GM23338 (cell line): ENCODE data around the gene TPSB2. TPM values are rescaled to one million over a fixed set of nuclear protein-coding genes. Genes with fewer than 3 reads are reported as not detected.

Experiments used
- ATAC-seq: fragments of 200-7000 bp; cut with Tn5 transposase; 3 replicates; pipeline ENCODE4 v1.9.1; 2020
- DNase-seq: peaks from one replicate; pipeline ENCODE4 v3.0.0-alpha.2; 2015; ENCODE audit warnings: low spot score
- H2AFZ ChIP-seq: fragments of 200-600 bp; sonication (generic); 2 replicates; pipeline ENCODE4 v1.8.0; 2016; ENCODE audit warnings: antibody characterized with exemption, mild to moderate bottlenecking, moderate library complexity
- H3F3A ChIP-seq: fragments of 200-600 bp; sonication (generic); replicated peaks from 2 replicates; pipeline ENCODE4 v1.8.0; 2017; ENCODE audit warnings: antibody characterized with exemption, mixed run types, low read depth
- H3K27ac ChIP-seq: fragments of 200-600 bp; sonication (generic); 2 replicates; pipeline ENCODE4 v1.6.1; 2016; ENCODE audit warnings: low read depth
- H3K27me3 ChIP-seq: fragments of 200-600 bp; sonication (generic); 2 replicates; pipeline ENCODE4 v1.8.0; 2016; ENCODE audit warnings: mild to moderate bottlenecking, mixed run types, moderate library complexity; ENCODE audit not compliant: insufficient read depth
- H3K36me3 ChIP-seq: fragments of 200-600 bp; sonication (generic); 2 replicates; pipeline ENCODE4 v1.8.0; 2016; ENCODE audit warnings: mild to moderate bottlenecking; ENCODE audit not compliant: insufficient read depth
- H3K4me1 ChIP-seq: fragments of 200-600 bp; sonication (generic); 2 replicates; pipeline ENCODE4 v1.8.0; 2016; ENCODE audit warnings: mild to moderate bottlenecking, moderate library complexity; ENCODE audit not compliant: insufficient read depth
- H3K4me2 ChIP-seq: fragments of 200-600 bp; sonication (generic); 2 replicates; pipeline ENCODE4 v1.7.1; 2017; ENCODE audit warnings: mixed run types
- H3K4me3 ChIP-seq: fragments of 200-600 bp; sonication (generic); 2 replicates; pipeline ENCODE4 v1.6.1; 2016; ENCODE audit warnings: mixed run types
- H3K79me2 ChIP-seq: fragments of 200-600 bp; sonication (generic); replicated peaks from 2 replicates; pipeline ENCODE4 v1.8.0; 2017; ENCODE audit warnings: mild to moderate bottlenecking; ENCODE audit not compliant: insufficient read depth
- H3K9me2 ChIP-seq: fragments of 200-600 bp; sonication (generic); 2 replicates; pipeline ENCODE4 v1.8.0; 2017; ENCODE audit not compliant: insufficient read depth
- H4K20me1 ChIP-seq: fragments of 200-600 bp; sonication (generic); replicated peaks from 2 replicates; pipeline ENCODE4 v1.8.0; 2017; ENCODE audit warnings: mild to moderate bottlenecking; ENCODE audit not compliant: insufficient read depth
- H3K27ac Mint-ChIP-seq: 2 replicates; pipeline ENCODE4 v1.8.0; 2020; ENCODE audit warnings: inconsistent platforms, mild to moderate bottlenecking, moderate library complexity, mixed read lengths
- H3K27me3 Mint-ChIP-seq: 3 replicates; pipeline ENCODE4 v1.8.0; 2022; ENCODE audit warnings: low read depth, mild to moderate bottlenecking, moderate library complexity, mixed read lengths, inconsistent platforms; ENCODE audit not compliant: insufficient read depth, poor library complexity
- H3K36me3 Mint-ChIP-seq: 3 replicates; pipeline ENCODE4 v1.8.0; 2021; ENCODE audit warnings: low read depth, mild to moderate bottlenecking, inconsistent platforms, moderate library complexity, mixed read lengths
- H3K4me1 Mint-ChIP-seq: 3 replicates; pipeline ENCODE4 v1.8.0; 2020; ENCODE audit warnings: mild to moderate bottlenecking, inconsistent platforms, mixed read lengths
- H3K4me3 Mint-ChIP-seq: 3 replicates; pipeline ENCODE4 v1.8.0; 2021; ENCODE audit warnings: moderate library complexity, mild to moderate bottlenecking, inconsistent platforms, mixed read lengths
- H3K9me3 Mint-ChIP-seq: 3 replicates; pipeline ENCODE4 v1.8.0; 2020; ENCODE audit warnings: moderate library complexity, mild to moderate bottlenecking, inconsistent platforms, mixed read lengths
- CREB1 ChIP-seq: fragments of 250-450 bp; sonication (Bioruptor Pico); IDR thresholded peaks from 2 replicates; pipeline ENCODE4 v1.5.0; 2020; ENCODE audit warnings: low read depth, mild to moderate bottlenecking, moderate library complexity
- EZH2 ChIP-seq: fragments of 200-600 bp; sonication (generic); IDR thresholded peaks from one replicate; pipeline ENCODE4 v1.8.0; 2017; ENCODE audit warnings: antibody characterized with exemption, mild to moderate bottlenecking, low read depth; ENCODE audit not compliant: unreplicated experiment
- EZH2phosphoT487 ChIP-seq: fragments of 200-600 bp; sonication (generic); IDR thresholded peaks from one replicate; pipeline ENCODE4 v1.8.1; 2018; ENCODE audit warnings: antibody characterized with exemption; ENCODE audit not compliant: unreplicated experiment
- JUNB ChIP-seq: IDR thresholded peaks from one replicate; pipeline ENCODE4 v1.6.1; 2016; ENCODE audit warnings: antibody characterized with exemption; ENCODE audit not compliant: unreplicated experiment
- POLR2AphosphoS5 ChIP-seq: IDR thresholded peaks from 2 replicates; pipeline ENCODE4 v1.6.1; 2016; ENCODE audit warnings: antibody characterized with exemption, low read depth
- ZNF114 ChIP-seq: fragments of 250-450 bp; sonication (Bioruptor Pico); IDR thresholded peaks from 2 replicates; pipeline ENCODE4 v1.5.0; 2020; ENCODE audit warnings: mild to moderate bottlenecking, moderate library complexity
- ZNF331 ChIP-seq: fragments of 250-450 bp; sonication (Bioruptor Pico); IDR thresholded peaks from 2 replicates; pipeline ENCODE4 v1.5.0; 2020; ENCODE audit warnings: low read depth, mild to moderate bottlenecking, moderate library complexity
- polyA plus RNA-seq: library from polyadenylated mRNA; unstranded; fragments of >200 nt; fragmentation: Nextera tagmentation; extraction: Ambion mirVana; gene quantifications from 2 replicates; pipeline ENCODE4 v1.2.1, GENCODE V29; 2016
- total RNA-seq: library from RNA; depleted of rRNA; stranded (reverse); fragments of >200 nt; shearing (Covaris generic); gene quantifications from 2 replicates; pipeline ENCODE4 v1.2.3, GENCODE V29; 2014
- TF ChIP-seq, protein P1 (sequence below): fragments of 250-450 bp; sonication (Bioruptor Pico); IDR thresholded peaks from 2 replicates; pipeline ENCODE4 v1.5.0; 2020; ENCODE audit warnings: mild to moderate bottlenecking, moderate library complexity
- TF ChIP-seq, protein P2 (sequence below): IDR thresholded peaks from 2 replicates; pipeline ENCODE4 v1.6.1; 2016; ENCODE audit warnings: antibody characterized with exemption

TPSB2 gene
- total and polyA plus RNA-seq, 2 experiments from 2014 or later, result 0.23 TPM; not detected in 1

GRCh38 chr16:1202274-1202673 is 27.7 kb downstream of the TPSB2 start (continued):
- TF ChIP-seq EZH2phosphoT487, result no peak
- TF ChIP-seq, protein P1, sequence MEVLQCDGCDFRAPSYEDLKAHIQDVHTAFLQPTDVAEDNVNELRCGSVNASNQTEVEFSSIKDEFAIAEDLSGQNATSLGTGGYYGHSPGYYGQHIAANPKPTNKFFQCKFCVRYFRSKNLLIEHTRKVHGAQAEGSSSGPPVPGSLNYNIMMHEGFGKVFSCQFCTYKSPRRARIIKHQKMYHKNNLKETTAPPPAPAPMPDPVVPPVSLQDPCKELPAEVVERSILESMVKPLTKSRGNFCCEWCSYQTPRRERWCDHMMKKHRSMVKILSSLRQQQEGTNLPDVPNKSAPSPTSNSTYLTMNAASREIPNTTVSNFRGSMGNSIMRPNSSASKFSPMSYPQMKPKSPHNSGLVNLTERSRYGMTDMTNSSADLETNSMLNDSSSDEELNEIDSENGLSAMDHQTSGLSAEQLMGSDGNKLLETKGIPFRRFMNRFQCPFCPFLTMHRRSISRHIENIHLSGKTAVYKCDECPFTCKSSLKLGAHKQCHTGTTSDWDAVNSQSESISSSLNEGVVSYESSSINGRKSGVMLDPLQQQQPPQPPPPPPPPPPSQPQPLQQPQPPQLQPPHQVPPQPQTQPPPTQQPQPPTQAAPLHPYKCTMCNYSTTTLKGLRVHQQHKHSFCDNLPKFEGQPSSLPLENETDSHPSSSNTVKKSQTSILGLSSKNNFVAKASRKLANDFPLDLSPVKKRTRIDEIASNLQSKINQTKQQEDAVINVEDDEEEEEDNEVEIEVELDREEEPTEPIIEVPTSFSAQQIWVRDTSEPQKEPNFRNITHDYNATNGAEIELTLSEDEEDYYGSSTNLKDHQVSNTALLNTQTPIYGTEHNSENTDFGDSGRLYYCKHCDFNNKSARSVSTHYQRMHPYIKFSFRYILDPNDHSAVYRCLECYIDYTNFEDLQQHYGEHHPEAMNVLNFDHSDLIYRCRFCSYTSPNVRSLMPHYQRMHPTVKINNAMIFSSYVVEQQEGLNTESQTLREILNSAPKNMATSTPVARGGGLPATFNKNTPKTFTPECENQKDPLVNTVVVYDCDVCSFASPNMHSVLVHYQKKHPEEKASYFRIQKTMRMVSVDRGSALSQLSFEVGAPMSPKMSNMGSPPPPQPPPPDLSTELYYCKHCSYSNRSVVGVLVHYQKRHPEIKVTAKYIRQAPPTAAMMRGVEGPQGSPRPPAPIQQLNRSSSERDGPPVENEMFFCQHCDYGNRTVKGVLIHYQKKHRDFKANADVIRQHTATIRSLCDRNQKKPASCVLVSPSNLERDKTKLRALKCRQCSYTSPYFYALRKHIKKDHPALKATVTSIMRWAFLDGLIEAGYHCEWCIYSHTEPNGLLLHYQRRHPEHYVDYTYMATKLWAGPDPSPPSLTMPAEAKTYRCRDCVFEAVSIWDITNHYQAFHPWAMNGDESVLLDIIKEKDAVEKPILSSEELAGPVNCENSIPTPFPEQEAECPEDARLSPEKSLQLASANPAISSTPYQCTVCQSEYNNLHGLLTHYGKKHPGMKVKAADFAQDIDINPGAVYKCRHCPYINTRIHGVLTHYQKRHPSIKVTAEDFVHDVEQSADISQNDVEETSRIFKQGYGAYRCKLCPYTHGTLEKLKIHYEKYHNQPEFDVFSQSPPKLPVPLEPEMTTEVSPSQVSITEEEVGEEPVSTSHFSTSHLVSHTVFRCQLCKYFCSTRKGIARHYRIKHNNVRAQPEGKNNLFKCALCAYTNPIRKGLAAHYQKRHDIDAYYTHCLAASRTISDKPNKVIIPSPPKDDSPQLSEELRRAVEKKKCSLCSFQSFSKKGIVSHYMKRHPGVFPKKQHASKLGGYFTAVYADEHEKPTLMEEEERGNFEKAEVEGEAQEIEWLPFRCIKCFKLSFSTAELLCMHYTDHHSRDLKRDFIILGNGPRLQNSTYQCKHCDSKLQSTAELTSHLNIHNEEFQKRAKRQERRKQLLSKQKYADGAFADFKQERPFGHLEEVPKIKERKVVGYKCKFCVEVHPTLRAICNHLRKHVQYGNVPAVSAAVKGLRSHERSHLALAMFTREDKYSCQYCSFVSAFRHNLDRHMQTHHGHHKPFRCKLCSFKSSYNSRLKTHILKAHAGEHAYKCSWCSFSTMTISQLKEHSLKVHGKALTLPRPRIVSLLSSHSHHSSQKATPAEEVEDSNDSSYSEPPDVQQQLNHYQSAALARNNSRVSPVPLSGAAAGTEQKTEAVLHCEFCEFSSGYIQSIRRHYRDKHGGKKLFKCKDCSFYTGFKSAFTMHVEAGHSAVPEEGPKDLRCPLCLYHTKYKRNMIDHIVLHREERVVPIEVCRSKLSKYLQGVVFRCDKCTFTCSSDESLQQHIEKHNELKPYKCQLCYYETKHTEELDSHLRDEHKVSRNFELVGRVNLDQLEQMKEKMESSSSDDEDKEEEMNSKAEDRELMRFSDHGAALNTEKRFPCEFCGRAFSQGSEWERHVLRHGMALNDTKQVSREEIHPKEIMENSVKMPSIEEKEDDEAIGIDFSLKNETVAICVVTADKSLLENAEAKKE (CRISPR knock-in tag), result no peak
- TF ChIP-seq POLR2AphosphoS5, result no peak

DNA sequence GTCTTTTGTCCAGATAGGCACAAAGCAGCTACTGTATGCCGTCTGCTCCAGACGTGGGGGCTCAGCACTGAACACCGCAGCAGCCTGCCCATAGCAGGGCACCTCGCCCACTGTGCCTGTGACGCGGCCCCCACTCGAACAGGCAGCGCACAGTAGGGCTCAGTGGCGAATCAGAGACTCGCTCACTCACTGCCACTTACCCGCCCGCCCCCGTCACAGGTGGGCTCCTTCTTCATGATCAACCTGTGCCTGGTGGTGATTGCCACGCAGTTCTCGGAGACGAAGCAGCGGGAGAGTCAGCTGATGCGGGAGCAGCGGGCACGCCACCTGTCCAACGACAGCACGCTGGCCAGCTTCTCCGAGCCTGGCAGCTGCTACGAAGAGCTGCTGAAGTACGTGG is 28.5 kb downstream of the TPSB2 start:
- Mint-ChIP-seq H3K4me3 (no peak overlapping the region), H3K36me3 (peaks cover 4% of the 10 kb centered on the region; the same call in 2 of the 3 replicates), H3K27me3 (peaks cover 8% of the 10 kb centered on the region), H3K9me3 (0 out of 3 replicates have a peak, but pooled peaks cover 3% of the 10 kb centered on the region), H3K4me1 (no peaks in the 10 kb centered on the region), H3K27ac (no peak overlapping the region)
- Histone ChIP-seq H3K9me2 (no peaks in the 10 kb centered on the region), H4K20me1 (no peaks in the 10 kb centered on the region; the same call in 1 of the 2 replicates), H3F3A (no peaks in the 10 kb centered on the region), H3K4me2 (no peak overlapping the region), H3K4me3 (no peak overlapping the region), H3K4me1 (no peaks in the 10 kb centered on the region), H3K36me3 (no peaks in the 10 kb centered on the region), H2AFZ (no peak overlapping the region), H3K27ac (no peak overlapping the region), H3K27me3 (no peaks in the 10 kb centered on the region), H3K79me2 (no peaks in the 10 kb centered on the region)
- ATAC-seq (no peak), DNase-seq (no peak)
- TF ChIP-seq, protein P1 (CRISPR knock-in tag), result no peak
- TF ChIP-seq EZH2phosphoT487 (no peak), JUNB (no peak), POLR2AphosphoS5 (no peak), EZH2 (no peak), CREB1 (CRISPR knock-in tag) (no peak), ZNF331 (no peak), ZNF114 (no peak)
- TF ChIP-seq, protein P2, sequence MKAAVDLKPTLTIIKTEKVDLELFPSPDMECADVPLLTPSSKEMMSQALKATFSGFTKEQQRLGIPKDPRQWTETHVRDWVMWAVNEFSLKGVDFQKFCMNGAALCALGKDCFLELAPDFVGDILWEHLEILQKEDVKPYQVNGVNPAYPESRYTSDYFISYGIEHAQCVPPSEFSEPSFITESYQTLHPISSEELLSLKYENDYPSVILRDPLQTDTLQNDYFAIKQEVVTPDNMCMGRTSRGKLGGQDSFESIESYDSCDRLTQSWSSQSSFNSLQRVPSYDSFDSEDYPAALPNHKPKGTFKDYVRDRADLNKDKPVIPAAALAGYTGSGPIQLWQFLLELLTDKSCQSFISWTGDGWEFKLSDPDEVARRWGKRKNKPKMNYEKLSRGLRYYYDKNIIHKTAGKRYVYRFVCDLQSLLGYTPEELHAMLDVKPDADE, result no peak
